Parathyroid adenoma (tissue), 2 donors: ENCODE results near the gene ENTPD3.

Experiments
- H2AFZ ChIP-seq: fragments of 300-600 bp; sonication (generic); one replicate; pipeline ENCODE4 v1.7.0; 2017; ENCODE audit warnings: antibody characterized with exemption, mild to moderate bottlenecking
- H3K27ac ChIP-seq: fragments of 300-600 bp; sonication (generic); one replicate; pipeline ENCODE4 v1.7.0; 2017
- H3K27me3 ChIP-seq: fragments of 300-600 bp; sonication (generic); one replicate; pipeline ENCODE4 v1.7.0; 2017; ENCODE audit warnings: low read length; ENCODE audit not compliant: control insufficient read depth, insufficient read depth
- H3K36me3 ChIP-seq: fragments of 300-600 bp; sonication (generic); one replicate; pipeline ENCODE4 v1.7.0; 2017; ENCODE audit warnings: low read length; ENCODE audit not compliant: control insufficient read depth, insufficient read depth
- H3K4me1 ChIP-seq: fragments of 300-600 bp; sonication (generic); one replicate; pipeline ENCODE4 v1.7.0; 2017; ENCODE audit warnings: control low read depth
- H3K4me2 ChIP-seq: fragments of 300-600 bp; sonication (generic); one replicate; pipeline ENCODE4 v1.7.0; 2017; ENCODE audit warnings: low read length
- H3K4me3 ChIP-seq: fragments of 300-600 bp; sonication (generic); one replicate; pipeline ENCODE4 v1.7.0; 2017; ENCODE audit warnings: low read depth, low read length
- H3K79me2 ChIP-seq: fragments of 300-600 bp; sonication (generic); one replicate; pipeline ENCODE4 v1.7.0; 2017; ENCODE audit warnings: control low read depth
- H3K9ac ChIP-seq: fragments of 300-600 bp; sonication (generic); one replicate; pipeline ENCODE4 v1.7.0; 2017; ENCODE audit warnings: mild to moderate bottlenecking
- H3K9me3 ChIP-seq: fragments of 300-600 bp; sonication (generic); one replicate; pipeline ENCODE4 v1.7.0; 2017; ENCODE audit warnings: low read length; ENCODE audit not compliant: control insufficient read depth
- CTCF ChIP-seq: fragments of 300-600 bp; sonication (generic); IDR thresholded peaks from one replicate; pipeline ENCODE4 v1.7.0; 2017; ENCODE audit warnings: antibody characterized with exemption, mild to moderate bottlenecking
- donor health status: primary hyperparathyroidism.

ENTPD3 gene

GRCh38 chr3:40398346-40398745 lies 11.4 kb downstream of the ENTPD3 start:
- H3K36me3 ChIP-seq: no peaks in the 10 kb centered on the region
- no peak overlapping the region for H3K9ac ChIP-seq
- no peak overlapping the region for H3K4me2 ChIP-seq
- H3K4me3 ChIP-seq: no peak overlapping the region
- H3K27me3 ChIP-seq: no peaks in the 10 kb centered on the region
- H2AFZ ChIP-seq: no peak overlapping the region
- no peak overlapping the region for H3K27ac ChIP-seq
- no peaks in the 10 kb centered on the region for H3K9me3 ChIP-seq
- no peaks in the 10 kb centered on the region for H3K4me1 ChIP-seq
- no peaks in the 10 kb centered on the region for H3K79me2 ChIP-seq
- TF ChIP-seq CTCF: no peak

- TF ChIP-seq CTCF: no peak
- Histone ChIP-seq H3K27me3 (no peaks in the 10 kb centered on the region), H3K79me2 (no peaks in the 10 kb centered on the region), H3K27ac (no peak overlapping the region), H3K4me3 (no peak overlapping the region), H3K9me3 (no peaks in the 10 kb centered on the region), H3K36me3 (no peaks in the 10 kb centered on the region), H3K4me2 (no peak overlapping the region), H3K9ac (no peak overlapping the region), H2AFZ (no peak overlapping the region), H3K4me1 (no peaks in the 10 kb centered on the region)
Observed at GRCh38 chr3:40404591-40405198, 17.7 kb downstream of the ENTPD3 start.

- no peak overlapping the region for H3K27ac ChIP-seq
- no peak overlapping the region for H2AFZ ChIP-seq
- no peaks in the 10 kb centered on the region for H3K27me3 ChIP-seq
- H3K9me3 ChIP-seq: no peaks in the 10 kb centered on the region
- no peak overlapping the region for H3K9ac ChIP-seq
- no peak overlapping the region for H3K4me3 ChIP-seq
- H3K4me2 ChIP-seq: no peak overlapping the region
- no peak for TF ChIP-seq CTCF
- no peaks in the 10 kb centered on the region for H3K36me3 ChIP-seq
- H3K79me2 ChIP-seq: no peaks in the 10 kb centered on the region
- H3K4me1 ChIP-seq: no peaks in the 10 kb centered on the region
Observed at GRCh38 chr3:40407007-40407406, 20.0 kb downstream of the ENTPD3 start.

GRCh38 chr3:40407611-40408010 lies 20.6 kb downstream of the ENTPD3 start:
- H3K79me2 ChIP-seq: no peaks in the 10 kb centered on the region
- no peak overlapping the region for H2AFZ ChIP-seq

More at GRCh38 chr3:40407611-40408010, 20.6 kb downstream of the ENTPD3 start:
- Histone ChIP-seq H3K4me2 (no peak overlapping the region), H3K4me1 (no peaks in the 10 kb centered on the region), H3K9me3 (no peaks in the 10 kb centered on the region), H3K27me3 (no peaks in the 10 kb centered on the region), H3K27ac (no peak overlapping the region), H3K36me3 (no peaks in the 10 kb centered on the region), H3K9ac (no peak overlapping the region), H3K4me3 (no peak overlapping the region)
- no peak for TF ChIP-seq CTCF
